ENCODE data around the gene PDZK1IP1.

Gene PDZK1IP1

DNA sequence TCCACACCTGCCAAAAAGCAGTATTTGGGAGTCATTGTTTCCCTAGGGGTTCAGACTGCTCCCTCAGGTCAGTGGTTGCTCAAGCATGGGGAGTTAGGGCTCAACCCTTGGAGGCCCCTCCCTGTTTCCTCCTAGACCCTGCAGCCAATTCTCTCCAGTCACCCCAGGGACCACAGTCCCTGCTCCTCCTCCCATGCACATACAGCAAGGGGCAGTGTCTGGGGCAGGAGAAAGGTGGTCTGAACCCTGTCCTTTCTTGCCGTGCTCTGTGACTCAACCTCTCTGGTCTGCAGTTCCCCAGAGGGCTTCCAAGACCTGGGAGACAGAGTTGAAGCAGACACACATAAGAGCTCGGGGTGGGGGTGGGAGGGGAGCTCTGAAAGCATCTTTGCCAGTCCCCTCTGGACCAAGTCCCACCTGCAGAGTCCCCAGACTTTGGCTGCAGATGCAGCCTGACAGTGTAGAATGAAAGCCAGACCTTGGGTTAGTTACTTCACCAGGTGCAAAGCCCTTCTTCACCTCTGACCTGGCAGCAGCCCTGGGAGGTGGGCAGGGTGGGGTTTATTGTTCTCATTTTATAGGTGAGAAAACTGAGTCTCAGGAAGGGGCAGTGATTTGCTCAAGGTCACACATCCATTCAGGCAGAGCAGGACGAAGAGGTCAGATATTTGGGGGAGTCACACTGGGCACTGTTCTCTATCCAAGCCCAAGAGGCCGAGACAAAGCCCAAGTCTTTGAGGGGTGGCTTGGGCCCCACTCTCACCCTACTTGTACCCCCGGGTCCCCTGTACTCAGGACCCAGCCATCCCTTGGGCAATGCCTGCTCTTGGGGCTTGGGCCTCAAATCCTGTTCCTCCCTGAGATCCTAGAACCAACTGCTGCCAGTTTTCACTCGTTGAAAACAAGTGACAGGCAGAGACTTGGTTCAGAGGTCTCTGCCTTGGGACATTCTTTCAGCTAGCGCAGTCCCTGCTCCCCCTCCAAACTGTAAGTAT lies 748 bp downstream of the PDZK1IP1 start:
- no peak for TF ChIP-seq CTCF (IDR thresholded peaks at IDR 0.05)
- no peak for DNase-seq
- Mint-ChIP-seq H3K27ac (no peak overlapping the region), H3K4me1 (peaks cover 17% of the 10 kb centered on the region), H3K9me3 (no peaks in the 10 kb centered on the region), H3K4me3 (no peak overlapping the region), H3K36me3 (ENCODE audit: low read depth) (no peaks in the 10 kb centered on the region), H3K27me3 (ENCODE audit: low read depth, poor library complexity) (peaks cover 28% of the 10 kb centered on the region)

DNA sequence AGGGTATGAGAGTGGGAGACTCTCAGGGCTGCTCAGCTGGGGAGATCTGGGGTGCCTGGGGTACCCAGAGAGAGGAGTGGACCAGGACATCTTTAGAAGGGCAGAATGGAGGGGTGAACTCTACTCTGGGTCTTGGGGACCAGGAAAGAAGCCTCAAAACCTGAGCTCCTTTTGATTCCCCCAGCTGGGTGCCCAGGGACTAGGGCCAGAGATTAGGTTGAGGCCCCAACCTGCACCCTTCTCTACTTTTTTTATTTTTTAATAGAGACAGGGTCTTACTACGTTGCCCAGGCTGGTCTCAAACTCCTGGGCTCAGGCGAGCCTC lies 1.9 kb downstream of the PDZK1IP1 start:
- Mint-ChIP-seq H3K9me3 (no peaks in the 10 kb centered on the region), H3K4me3 (no peak overlapping the region), H3K4me1 (peaks cover 14% of the 10 kb centered on the region), H3K27ac (no peak overlapping the region), H3K36me3 (ENCODE audit: low read depth) (no peaks in the 10 kb centered on the region), H3K27me3 (ENCODE audit: low read depth, poor library complexity) (peaks cover 32% of the 10 kb centered on the region)
- TF ChIP-seq CTCF (IDR thresholded peaks at IDR 0.05): no peak
- DNase-seq: no peak

DNA sequence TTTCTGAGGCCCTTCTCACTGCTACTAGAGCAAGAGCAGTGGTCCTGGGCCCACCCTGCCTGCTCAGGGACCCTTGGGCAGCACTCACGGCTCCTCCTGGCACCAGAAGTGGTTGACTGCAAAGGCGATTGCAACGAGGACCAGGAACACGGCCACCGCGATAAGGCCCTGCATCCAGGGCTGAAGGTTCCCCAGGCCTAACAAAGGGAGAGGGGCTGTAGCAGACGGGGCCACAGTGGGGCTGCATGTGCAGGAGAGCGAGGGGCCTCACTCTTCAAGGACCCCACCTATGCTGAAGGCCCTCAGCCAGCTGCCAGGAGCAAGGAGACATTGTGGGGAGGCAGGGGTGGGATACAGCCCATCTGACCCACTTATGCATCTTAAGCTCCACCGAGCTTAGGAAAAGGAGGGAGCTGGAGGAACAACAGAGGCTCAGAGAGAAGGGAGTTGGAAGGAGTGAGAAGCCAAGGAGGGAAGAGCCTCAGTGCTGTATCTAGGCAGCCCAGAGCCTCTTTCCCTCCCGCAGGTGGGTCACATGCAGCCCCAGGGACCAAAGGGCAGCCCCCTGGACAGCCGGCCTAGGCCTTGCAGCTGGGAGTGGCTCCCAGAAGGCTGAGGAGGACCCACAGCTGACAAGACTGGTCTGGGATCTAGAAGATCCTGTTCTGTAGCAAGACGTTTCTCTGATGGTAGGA lies 2.5 kb downstream of the PDZK1IP1 start:
- no peak overlapping the region for H3K4me3 Mint-ChIP-seq
- H3K9me3 Mint-ChIP-seq: no peaks in the 10 kb centered on the region
- no peak for DNase-seq

GRCh38 chr1:47186267-47187185 lies 3.3 kb downstream of the PDZK1IP1 start:
- Mint-ChIP-seq H3K4me1 (peaks cover 4% of the 10 kb centered on the region), H3K4me3 (no peak overlapping the region), H3K9me3 (no peaks in the 10 kb centered on the region), H3K36me3 (ENCODE audit: low read depth) (no peaks in the 10 kb centered on the region), H3K27me3 (ENCODE audit: low read depth, poor library complexity) (peaks cover 36% of the 10 kb centered on the region), H3K27ac (no peak overlapping the region)
- DNase-seq: no peak
- TF ChIP-seq CTCF (IDR thresholded peaks at IDR 0.05): no peak

More for the DNA sequence above, 2.5 kb downstream of the PDZK1IP1 start:
- Mint-ChIP-seq H3K4me1 (peaks cover 10% of the 10 kb centered on the region), H3K27me3 (ENCODE audit: low read depth, poor library complexity) (peaks cover 37% of the 10 kb centered on the region), H3K36me3 (ENCODE audit: low read depth) (no peaks in the 10 kb centered on the region), H3K27ac (no peak overlapping the region)
- TF ChIP-seq CTCF (IDR thresholded peaks at IDR 0.05): no peak

- Mint-ChIP-seq H3K36me3 (ENCODE audit: low read depth) (no peaks in the 10 kb centered on the region), H3K4me3 (no peak overlapping the region), H3K27ac (no peak overlapping the region), H3K27me3 (ENCODE audit: low read depth, poor library complexity) (peaks cover 51% of the 10 kb centered on the region), H3K9me3 (no peaks in the 10 kb centered on the region), H3K4me1 (peaks cover 7% of the 10 kb centered on the region)
- no peak for TF ChIP-seq CTCF (IDR thresholded peaks at IDR 0.05)
- DNase-seq: no peak
These were observed 4.8 kb downstream of the PDZK1IP1 start for GRCh38 chr1:47184822-47185677.

All from nephron progenitor cell (in vitro differentiated cells).